HL-60 (cell line): ENCODE results near the gene SMIM38.

Source experiments
- CTCF ChIP-seq: IDR thresholded peaks from one replicate; pipeline ENCODE4 v1.5.1; 2011; ENCODE audit warnings: low read length, control low read depth, inconsistent platforms; ENCODE audit not compliant: insufficient read depth
- POLR2AphosphoS5 ChIP-seq: IDR thresholded peaks from 2 replicates; pipeline ENCODE4 v1.6.1; 2012; ENCODE audit warnings: low read depth

DNA sequence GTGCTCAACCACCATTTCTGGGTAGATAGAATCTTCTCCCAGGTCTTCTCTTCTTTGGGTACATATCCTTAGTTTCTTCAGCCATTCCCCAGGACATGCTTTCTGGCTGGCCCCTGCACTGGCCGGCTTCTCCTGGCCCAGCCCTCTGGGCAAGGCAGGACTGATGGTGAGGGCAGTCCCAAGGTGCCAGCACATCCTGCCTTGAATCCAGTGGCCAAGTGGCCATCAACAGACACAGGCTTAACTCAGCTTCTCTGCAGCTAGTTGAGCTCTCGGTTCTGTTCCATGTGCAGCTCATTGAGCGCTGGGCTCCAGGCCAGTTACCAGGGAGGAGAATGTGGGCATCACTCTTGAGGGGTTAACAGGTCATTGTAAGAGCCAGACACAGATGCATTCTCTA is 17.6 kb downstream of the SMIM38 start:
- TF ChIP-seq CTCF (no peak), POLR2AphosphoS5 (no peak)
